Astrocyte of the spinal cord (primary cell): Measurements from ENCODE around the gene SSTR4.

Experiments used
- DNase-seq: peaks from one replicate; pipeline ENCODE4 v3.0.0; 2011; ENCODE audit warnings: low read depth, low spot score
- H3K4me3 ChIP-seq: 2 replicates; pipeline ENCODE4 v1.5.1; 2011; ENCODE audit warnings: low read depth, mild to moderate bottlenecking, low read length, moderate library complexity
- in situ Hi-C: cut with HindIII; loops from 2 replicates; pipeline ENCODE4 v1.10.0; 2017; ENCODE audit warnings: low sequenced_read_pairs
- TF ChIP-seq, protein P1 (sequence below): IDR thresholded peaks from 2 replicates; pipeline ENCODE4 v1.5.1; 2012; ENCODE audit warnings: low read depth, mild to moderate bottlenecking, low read length, inconsistent platforms

SSTR4 gene

GRCh38 chr20:23060629-23061028, 25.5 kb downstream of the SSTR4 start:
- in situ Hi-C loops = no loop called here
- H3K4me3 ChIP-seq = no peak overlapping the region
- TF ChIP-seq, protein P1, sequence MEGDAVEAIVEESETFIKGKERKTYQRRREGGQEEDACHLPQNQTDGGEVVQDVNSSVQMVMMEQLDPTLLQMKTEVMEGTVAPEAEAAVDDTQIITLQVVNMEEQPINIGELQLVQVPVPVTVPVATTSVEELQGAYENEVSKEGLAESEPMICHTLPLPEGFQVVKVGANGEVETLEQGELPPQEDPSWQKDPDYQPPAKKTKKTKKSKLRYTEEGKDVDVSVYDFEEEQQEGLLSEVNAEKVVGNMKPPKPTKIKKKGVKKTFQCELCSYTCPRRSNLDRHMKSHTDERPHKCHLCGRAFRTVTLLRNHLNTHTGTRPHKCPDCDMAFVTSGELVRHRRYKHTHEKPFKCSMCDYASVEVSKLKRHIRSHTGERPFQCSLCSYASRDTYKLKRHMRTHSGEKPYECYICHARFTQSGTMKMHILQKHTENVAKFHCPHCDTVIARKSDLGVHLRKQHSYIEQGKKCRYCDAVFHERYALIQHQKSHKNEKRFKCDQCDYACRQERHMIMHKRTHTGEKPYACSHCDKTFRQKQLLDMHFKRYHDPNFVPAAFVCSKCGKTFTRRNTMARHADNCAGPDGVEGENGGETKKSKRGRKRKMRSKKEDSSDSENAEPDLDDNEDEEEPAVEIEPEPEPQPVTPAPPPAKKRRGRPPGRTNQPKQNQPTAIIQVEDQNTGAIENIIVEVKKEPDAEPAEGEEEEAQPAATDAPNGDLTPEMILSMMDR = no peak
- no peak for DNase-seq

GRCh38 chr20:23061262-23061661, 26.1 kb downstream of the SSTR4 start:
- H3K4me3 ChIP-seq = no peak overlapping the region
- TF ChIP-seq, protein P1 = no peak
- DNase-seq = no peak
- in situ Hi-C loops = no loop called here

DNA sequence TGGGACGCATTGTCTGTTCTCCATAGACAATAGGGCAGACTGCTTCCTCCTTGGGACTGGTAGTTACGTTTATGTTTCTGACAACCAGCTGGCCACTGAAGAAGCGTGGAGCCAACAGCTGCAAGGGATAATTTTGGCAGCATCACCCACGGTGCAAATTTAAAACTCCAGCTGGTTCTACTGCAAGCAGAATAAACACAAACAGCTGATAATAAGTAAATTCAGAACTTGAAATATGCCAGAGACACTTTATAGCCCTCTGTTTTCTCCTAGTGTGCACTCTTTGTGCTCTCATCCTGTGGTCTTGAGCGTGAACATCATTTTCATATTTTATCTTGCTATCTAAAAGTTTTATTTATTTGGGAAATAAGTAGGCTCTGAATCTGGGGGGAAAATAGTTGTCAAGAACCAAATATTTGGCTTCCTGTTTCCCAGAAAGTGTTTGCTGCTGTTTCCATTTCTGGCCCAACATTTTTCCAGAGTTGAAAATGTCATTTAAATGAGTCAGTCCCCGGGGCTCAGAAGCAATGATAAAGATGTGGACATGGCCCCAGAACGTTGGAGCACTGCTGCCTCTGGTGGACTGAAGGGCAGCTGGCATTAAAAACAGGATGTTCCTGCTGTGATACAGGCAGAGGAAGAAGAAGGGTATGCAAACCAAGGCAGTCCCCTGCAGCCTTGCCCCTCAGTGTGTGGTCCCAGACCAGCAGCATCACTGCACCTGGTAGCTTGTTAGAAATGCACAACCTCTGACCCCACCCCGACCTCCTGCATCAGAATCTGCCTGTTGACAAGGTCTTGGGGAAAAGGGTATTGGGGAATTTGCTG, 26.8 kb downstream of the SSTR4 start:
- TF ChIP-seq, protein P1 = peak; percentile 54
- peak; percentile 63 for DNase-seq
- H3K4me3 ChIP-seq = no peak overlapping the region
- in situ Hi-C loops = no loop called here

DNA sequence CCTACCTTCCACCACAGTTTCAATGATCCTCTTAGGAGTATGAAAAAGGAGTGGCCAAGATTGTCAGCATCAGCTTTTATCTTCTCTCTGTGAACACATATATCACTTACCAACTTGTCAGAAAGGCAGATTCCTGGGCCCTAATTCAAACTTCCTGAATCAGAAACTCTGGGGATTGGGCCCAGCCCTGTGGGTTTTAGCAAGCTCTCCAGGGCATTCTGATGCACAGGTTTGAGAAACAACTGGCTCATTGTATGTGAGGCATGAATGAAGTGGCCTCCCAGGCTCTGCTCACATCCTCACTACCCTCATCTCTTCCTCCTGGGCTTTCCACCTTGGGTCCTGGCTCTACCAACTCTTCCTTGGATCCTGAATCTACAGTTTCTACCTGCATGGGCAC, 27.5 kb downstream of the SSTR4 start:
- no peak overlapping the region for H3K4me3 ChIP-seq
- in situ Hi-C loops = no loop called here
- TF ChIP-seq, protein P1 = no peak
- no peak for DNase-seq

DNA sequence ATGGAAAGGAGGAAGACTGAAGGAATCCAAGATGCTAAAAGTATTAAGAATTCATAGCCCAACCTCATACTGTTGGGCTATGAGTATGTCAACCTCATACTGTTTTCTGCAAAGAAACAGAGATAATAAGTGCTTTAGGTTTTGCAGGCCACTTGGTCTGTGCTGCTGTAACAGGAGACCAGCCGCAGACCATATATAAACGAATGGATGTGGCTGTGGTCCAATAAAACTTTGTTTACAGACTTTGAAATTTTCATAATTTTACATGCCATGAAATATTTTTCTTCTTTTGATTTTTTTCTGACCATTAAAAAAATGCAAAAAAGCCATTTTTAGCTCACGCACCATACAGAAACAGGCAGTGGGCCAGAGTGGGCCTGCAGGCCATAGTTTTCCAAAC, 28.1 kb downstream of the SSTR4 start:
- in situ Hi-C loops = no loop called here
- DNase-seq = no peak
- TF ChIP-seq, protein P1 = no peak
- H3K4me3 ChIP-seq = no peak overlapping the region

DNA sequence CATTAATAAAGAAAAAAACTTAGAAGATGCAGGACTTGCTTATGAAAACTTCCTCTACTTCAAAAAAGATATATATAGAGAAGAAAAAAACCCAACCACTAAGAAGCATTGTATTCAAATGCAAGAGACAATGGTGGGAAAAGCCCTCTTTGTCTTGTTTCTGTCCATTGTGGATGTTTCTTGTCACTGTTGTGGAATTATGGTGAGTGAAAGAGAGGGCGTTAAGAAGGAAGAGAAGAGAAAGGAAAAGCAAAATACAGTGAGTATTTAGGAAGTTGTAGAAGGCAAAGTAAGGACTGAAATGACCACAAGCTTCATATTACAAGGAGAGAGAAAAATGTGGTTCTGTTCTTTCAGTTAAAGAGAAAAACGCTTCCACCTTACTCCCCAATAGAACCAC, 28.5 kb downstream of the SSTR4 start:
- DNase-seq = no peak
- H3K4me3 ChIP-seq = no peak overlapping the region
- in situ Hi-C loops = no loop called here
- TF ChIP-seq, protein P1 = no peak
